SK-N-SH treated with all-trans-retinoic acid at 6 μM for 48 hours (cell line): ENCODE measurements around the gene NHSL2.

Source experiments
- ATAC-seq: fragments of 200-7000 bp; cut with Tn5 transposase; 3 replicates; pipeline ENCODE4 v1.9.1; 2020; ENCODE audit warnings: mild to moderate bottlenecking, moderate library complexity
- ARNTL ChIP-seq: fragments of 450-650 bp; formaldehyde crosslinking; IDR thresholded peaks from 2 replicates; pipeline ENCODE4 v1.5.0; 2020; ENCODE audit warnings: low read depth, mild to moderate bottlenecking, moderate library complexity, borderline replicate concordance
- BACH2 ChIP-seq: fragments of 250-450 bp; sonication (Bioruptor Pico); IDR thresholded peaks from 2 replicates; pipeline ENCODE4 v1.9.0; 2021; ENCODE audit warnings: mild to moderate bottlenecking, borderline replicate concordance
- CREB5 ChIP-seq: fragments of 250-450 bp; sonication (Bioruptor Pico); IDR thresholded peaks from 2 replicates; pipeline ENCODE4 v1.5.1; 2020; ENCODE audit warnings: low read depth, mild to moderate bottlenecking, moderate library complexity
- CSRNP3 ChIP-seq: fragments of 250-450 bp; sonication (Bioruptor Pico); IDR thresholded peaks from 2 replicates; pipeline ENCODE4 v1.5.1; 2021; ENCODE audit warnings: mild to moderate bottlenecking, moderate library complexity
- ESRRG ChIP-seq: fragments of 250-450 bp; sonication (Bioruptor Pico); IDR thresholded peaks from 2 replicates; pipeline ENCODE4 v1.6.1; 2021; ENCODE audit warnings: mild to moderate bottlenecking
- GLIS3 ChIP-seq: fragments of 250-450 bp; sonication (Bioruptor Pico); IDR thresholded peaks from 2 replicates; pipeline ENCODE4 v1.5.0; 2020; ENCODE audit warnings: mild to moderate bottlenecking, moderate library complexity
- ISL1 ChIP-seq: fragments of 250-450 bp; sonication (Bioruptor Pico); IDR thresholded peaks from 2 replicates; pipeline ENCODE4 v2.1.2; 2022; ENCODE audit warnings: mild to moderate bottlenecking, moderate library complexity
- PATZ1 ChIP-seq: fragments of 250-450 bp; sonication (Bioruptor Pico); IDR thresholded peaks from 2 replicates; pipeline ENCODE4 v1.8.0; 2020; ENCODE audit warnings: mild to moderate bottlenecking, moderate library complexity, borderline replicate concordance
- POU6F1 ChIP-seq: fragments of 250-450 bp; sonication (Bioruptor Pico); IDR thresholded peaks from 2 replicates; pipeline ENCODE4 v1.8.0; 2021; ENCODE audit warnings: low read depth, mild to moderate bottlenecking, moderate library complexity, borderline replicate concordance
- PPARA ChIP-seq: fragments of 250-450 bp; sonication (Bioruptor Pico); IDR thresholded peaks from 2 replicates; pipeline ENCODE4 v1.5.0; 2020; ENCODE audit warnings: mild to moderate bottlenecking, borderline replicate concordance
- RARB ChIP-seq: fragments of 250-450 bp; sonication (Bioruptor Pico); IDR thresholded peaks from 2 replicates; pipeline ENCODE4 v1.8.0; 2021; ENCODE audit warnings: mild to moderate bottlenecking, moderate library complexity
- SNAI2 ChIP-seq: fragments of 250-450 bp; sonication (Bioruptor Pico); IDR thresholded peaks from 2 replicates; pipeline ENCODE4 v1.5.0; 2020; ENCODE audit warnings: mild to moderate bottlenecking, moderate library complexity
- TCF4 ChIP-seq: fragments of 250-450 bp; sonication (Bioruptor Pico); IDR thresholded peaks from 2 replicates; pipeline ENCODE4 v1.8.0; 2021; ENCODE audit warnings: mild to moderate bottlenecking, moderate library complexity, borderline replicate concordance
- TOX ChIP-seq: fragments of 250-450 bp; sonication (Bioruptor Pico); IDR thresholded peaks from 2 replicates; pipeline ENCODE4 v1.8.0; 2021; ENCODE audit warnings: mild to moderate bottlenecking, moderate library complexity, borderline replicate concordance
- ZC3H10 ChIP-seq: fragments of 250-450 bp; sonication (Bioruptor Pico); IDR thresholded peaks from 2 replicates; pipeline ENCODE4 v1.5.1; 2021; ENCODE audit warnings: mild to moderate bottlenecking, moderate library complexity
- ZFP30 ChIP-seq: fragments of 450-650 bp; formaldehyde crosslinking; IDR thresholded peaks from 2 replicates; pipeline ENCODE4 v1.5.0; 2022; ENCODE audit warnings: mild to moderate bottlenecking, moderate library complexity
- ZNF70 ChIP-seq: fragments of 450-650 bp; formaldehyde crosslinking; IDR thresholded peaks from 2 replicates; pipeline ENCODE4 v1.5.0; 2020; ENCODE audit warnings: mild to moderate bottlenecking, moderate library complexity

Gene NHSL2

GRCh38 chrX:72180539-72180938 lies 269.9 kb downstream of the NHSL2 start:
- TF ChIP-seq POU6F1, result no peak
- TF ChIP-seq ESRRG (CRISPR knock-in tag), result no peak
- no peak for TF ChIP-seq TOX (CRISPR knock-in tag)
- TF ChIP-seq CSRNP3 (CRISPR knock-in tag), result no peak
- no peak for TF ChIP-seq PATZ1
- TF ChIP-seq ZC3H10 (CRISPR knock-in tag), result no peak
- TF ChIP-seq PPARA (CRISPR knock-in tag), result no peak
- no peak for TF ChIP-seq TCF4
- TF ChIP-seq ZFP30 (CRISPR knock-in tag), result no peak
- TF ChIP-seq BACH2 (CRISPR knock-in tag), result no peak
- no peak for TF ChIP-seq SNAI2 (CRISPR knock-in tag)
- no peak for TF ChIP-seq CREB5 (CRISPR knock-in tag)
- no peak for TF ChIP-seq ARNTL (CRISPR knock-in tag)
- no peak for TF ChIP-seq RARB (CRISPR knock-in tag)
- TF ChIP-seq ZNF70 (CRISPR knock-in tag), result no peak
- ATAC-seq, result no peak; the same call in 2 of the 3 replicates

GRCh38 chrX:72181178-72182125 lies 270.8 kb downstream of the NHSL2 start, which contains the start of gene PIN4:
PIN4 (plus strand) TSS chrX:72181757; CDS start chrX:72181786, 29 bp downstream.
- peak; percentile 43; the same call in 1 of the 2 replicates for TF ChIP-seq PATZ1
- no peak for TF ChIP-seq ARNTL (CRISPR knock-in tag)
- TF ChIP-seq TCF4, result peak; percentile 32; the same call in 1 of the 2 replicates
- TF ChIP-seq, all 23 proteins: peak for 2
- ATAC-seq, result peak; percentile 98

- no peak for ATAC-seq
- no peak for TF ChIP-seq BACH2 (CRISPR knock-in tag)
- no peak for TF ChIP-seq TCF4
- no peak for TF ChIP-seq ZNF70 (CRISPR knock-in tag)
- no peak for TF ChIP-seq RARB (CRISPR knock-in tag)
- no peak for TF ChIP-seq GLIS3 (CRISPR knock-in tag)
- no peak for TF ChIP-seq ZC3H10 (CRISPR knock-in tag)
- no peak for TF ChIP-seq ISL1 (CRISPR knock-in tag)
- no peak for TF ChIP-seq CSRNP3 (CRISPR knock-in tag)
These were observed 272.3 kb downstream of the NHSL2 start for GRCh38 chrX:72182924-72183323.
